Measurements from ENCODE around the gene FBXL17.
A peak's percentile ranks its signal among the peaks of the same experiment; 100 is the strongest.

The FBXL17 gene

GRCh38 chr5:108372369-108372768 is 9.5 kb downstream of the FBXL17 start:
- no peak for DNase-seq

GRCh38 chr5:108371263-108371662 is 10.6 kb downstream of the FBXL17 start:
- no peak for DNase-seq

- no peak for DNase-seq
Observed at GRCh38 chr5:108369167-108369566, 12.7 kb downstream of the FBXL17 start.

GRCh38 chr5:108367679-108368334 is 14.1 kb downstream of the FBXL17 start:
- peak; percentile 8 for DNase-seq

- DNase-seq, result no peak
Observed at GRCh38 chr5:108366500-108366899, 15.4 kb downstream of the FBXL17 start.

GRCh38 chr5:108361771-108362170 is 20.1 kb downstream of the FBXL17 start:
- DNase-seq, result no peak

GRCh38 chr5:108361239-108361638 is 20.7 kb downstream of the FBXL17 start:
- DNase-seq, result no peak

GRCh38 chr5:108360280-108360679 is 21.6 kb downstream of the FBXL17 start:
- DNase-seq, result no peak

GRCh38 chr5:108356286-108356685 is 25.6 kb downstream of the FBXL17 start:
- DNase-seq, result no peak

GRCh38 chr5:108353087-108353486 is 28.8 kb downstream of the FBXL17 start:
- no peak for DNase-seq

GRCh38 chr5:108345541-108346171 is 36.2 kb downstream of the FBXL17 start:
- DNase-seq, result peak; percentile 20

GRCh38 chr5:108344103-108344822 is 37.6 kb downstream of the FBXL17 start:
- no peak for DNase-seq

- no peak for DNase-seq
Observed at GRCh38 chr5:108341866-108342265, 40.0 kb downstream of the FBXL17 start.

GRCh38 chr5:108340131-108340530 is 41.8 kb downstream of the FBXL17 start:
- no peak for DNase-seq

- no peak for DNase-seq
Observed at GRCh38 chr5:108339220-108339619, 42.7 kb downstream of the FBXL17 start.

- DNase-seq, result no peak
Observed at GRCh38 chr5:108334225-108334624, 47.7 kb downstream of the FBXL17 start.

- no peak for DNase-seq
Observed at GRCh38 chr5:108326982-108327381, 54.9 kb downstream of the FBXL17 start.

- no peak for DNase-seq
Observed at GRCh38 chr5:108324886-108325285, 57.0 kb downstream of the FBXL17 start.

- DNase-seq, result no peak
Observed at GRCh38 chr5:108321341-108321740, 60.6 kb downstream of the FBXL17 start.

- no peak for DNase-seq
Observed at GRCh38 chr5:108320231-108320630, 61.7 kb downstream of the FBXL17 start.

- DNase-seq, result no peak
Observed at GRCh38 chr5:108315829-108316228, 66.1 kb downstream of the FBXL17 start.

- DNase-seq, result no peak
Observed at GRCh38 chr5:108312258-108312657, 69.6 kb downstream of the FBXL17 start.

- no peak for DNase-seq
Observed at GRCh38 chr5:108311682-108312081, 70.2 kb downstream of the FBXL17 start.

GRCh38 chr5:108303611-108304010 is 78.3 kb downstream of the FBXL17 start:
- DNase-seq, result no peak

All from DMS 273 treated with DMSO at 0.1 percent for 48 hours (cell line).